Stimulated activated naive CD8-positive, alpha-beta T cell treated with anti-CD3 and anti-CD28 coated beads, Interleukin-15, Interleukin-2, amounts not matched to agents 100 ng/mL and 50 ng/mL, for 24 hours (primary cell): ENCODE measurements around the gene GNAS.

Experiments used
- H3K27ac Mint-ChIP-seq: one replicate; pipeline ENCODE4 v1.8.0; 2021; ENCODE audit warnings: mild to moderate bottlenecking, mixed read lengths
- H3K27me3 Mint-ChIP-seq: one replicate; pipeline ENCODE4 v1.8.0; 2021; ENCODE audit warnings: mixed read lengths
- H3K36me3 Mint-ChIP-seq: one replicate; pipeline ENCODE4 v1.8.0; 2021; ENCODE audit warnings: low read depth, mixed read lengths
- H3K4me1 Mint-ChIP-seq: one replicate; pipeline ENCODE4 v1.8.0; 2021; ENCODE audit warnings: low read depth, mixed read lengths
- H3K4me3 Mint-ChIP-seq: one replicate; pipeline ENCODE4 v1.8.0; 2021; ENCODE audit warnings: mild to moderate bottlenecking, mixed read lengths
- H3K9me3 Mint-ChIP-seq: one replicate; pipeline ENCODE4 v1.8.0; 2021; ENCODE audit warnings: mixed read lengths

Gene GNAS

GRCh38 chr20:58839474-58839874 is 13.0 kb upstream of the GNAS start:
- no peaks in the 10 kb centered on the region for H3K9me3 Mint-ChIP-seq
- H3K36me3 Mint-ChIP-seq: peaks cover 4% of the 10 kb centered on the region
- peaks cover 77% of the 10 kb centered on the region for H3K27me3 Mint-ChIP-seq
- peaks cover 17% of the 10 kb centered on the region for H3K4me1 Mint-ChIP-seq
- H3K4me3 Mint-ChIP-seq: peak overlapping the region; percentile 20
- H3K27ac Mint-ChIP-seq: no peak overlapping the region

- no peak overlapping the region for H3K27ac Mint-ChIP-seq
- H3K36me3 Mint-ChIP-seq: peaks cover 4% of the 10 kb centered on the region
- peaks cover 17% of the 10 kb centered on the region for H3K4me1 Mint-ChIP-seq
- H3K4me3 Mint-ChIP-seq: peak overlapping the region; percentile 20
- no peaks in the 10 kb centered on the region for H3K9me3 Mint-ChIP-seq
- peaks cover 79% of the 10 kb centered on the region for H3K27me3 Mint-ChIP-seq
Observed at GRCh38 chr20:58839991-58840747, 12.3 kb upstream of the GNAS start.

GRCh38 chr20:58840816-58841538 is 11.5 kb upstream of the GNAS start:
- Mint-ChIP-seq H3K4me3 (no peak overlapping the region), H3K27ac (no peak overlapping the region), H3K36me3 (peaks cover 4% of the 10 kb centered on the region), H3K27me3 (peaks cover 80% of the 10 kb centered on the region), H3K4me1 (peaks cover 17% of the 10 kb centered on the region), H3K9me3 (no peaks in the 10 kb centered on the region)

- Mint-ChIP-seq H3K4me3 (no peak overlapping the region), H3K9me3 (no peaks in the 10 kb centered on the region), H3K4me1 (peaks cover 17% of the 10 kb centered on the region), H3K27me3 (peaks cover 78% of the 10 kb centered on the region), H3K36me3 (peaks cover 4% of the 10 kb centered on the region), H3K27ac (no peak overlapping the region)
Observed at GRCh38 chr20:58841539-58842264, 10.8 kb upstream of the GNAS start.

- Mint-ChIP-seq H3K4me1 (peaks cover 22% of the 10 kb centered on the region), H3K9me3 (no peaks in the 10 kb centered on the region), H3K4me3 (no peak overlapping the region), H3K36me3 (peaks cover 4% of the 10 kb centered on the region), H3K27me3 (peaks cover 79% of the 10 kb centered on the region), H3K27ac (no peak overlapping the region)
Observed at GRCh38 chr20:58842276-58842675, 10.2 kb upstream of the GNAS start.

- H3K27me3 Mint-ChIP-seq: peaks cover 77% of the 10 kb centered on the region
- H3K9me3 Mint-ChIP-seq: no peaks in the 10 kb centered on the region
- H3K4me1 Mint-ChIP-seq: peaks cover 31% of the 10 kb centered on the region
- H3K4me3 Mint-ChIP-seq: no peak overlapping the region
- H3K27ac Mint-ChIP-seq: no peak overlapping the region
- peaks cover 4% of the 10 kb centered on the region for H3K36me3 Mint-ChIP-seq
Observed at GRCh38 chr20:58843128-58843556, 9.4 kb upstream of the GNAS start.

- Mint-ChIP-seq H3K27ac (no peak overlapping the region), H3K4me1 (peaks cover 37% of the 10 kb centered on the region), H3K4me3 (no peak overlapping the region), H3K36me3 (peaks cover 8% of the 10 kb centered on the region), H3K27me3 (peaks cover 86% of the 10 kb centered on the region), H3K9me3 (no peaks in the 10 kb centered on the region)
Observed at GRCh38 chr20:58845706-58846105, 6.8 kb upstream of the GNAS start.

- H3K27me3 Mint-ChIP-seq: peaks cover 78% of the 10 kb centered on the region
- no peaks in the 10 kb centered on the region for H3K9me3 Mint-ChIP-seq
- peaks cover 43% of the 10 kb centered on the region for H3K4me1 Mint-ChIP-seq
- peak overlapping the region; percentile 24 for H3K27ac Mint-ChIP-seq
- no peak overlapping the region for H3K4me3 Mint-ChIP-seq
- peaks cover 4% of the 10 kb centered on the region for H3K36me3 Mint-ChIP-seq
Observed at GRCh38 chr20:58847463-58847862, 5.1 kb upstream of the GNAS start.

GRCh38 chr20:58850693-58851174 is 1.8 kb upstream of the GNAS start, which contains the start of gene GNAS-AS1:
Gene GNAS-AS1 (minus strand): TSS chr20:58850902.
- H3K4me3 Mint-ChIP-seq: peak within 1 kb of the TSS; percentile 83
- peaks cover 4% of the 10 kb centered on the region for H3K36me3 Mint-ChIP-seq
- peaks cover 55% of the 10 kb centered on the region for H3K27me3 Mint-ChIP-seq
- H3K4me1 Mint-ChIP-seq: peaks cover 46% of the 10 kb centered on the region
- peak within 1 kb of the TSS; percentile 53 for H3K27ac Mint-ChIP-seq
- no peaks in the 10 kb centered on the region for H3K9me3 Mint-ChIP-seq

- no peak overlapping the region for H3K27ac Mint-ChIP-seq
- no peaks in the 10 kb centered on the region for H3K9me3 Mint-ChIP-seq
- peak overlapping the region; percentile 83 for H3K4me3 Mint-ChIP-seq
- peaks cover 55% of the 10 kb centered on the region for H3K27me3 Mint-ChIP-seq
- H3K36me3 Mint-ChIP-seq: peaks cover 4% of the 10 kb centered on the region
- H3K4me1 Mint-ChIP-seq: peaks cover 50% of the 10 kb centered on the region
Observed at GRCh38 chr20:58851221-58851968, 1.1 kb upstream of the GNAS start.

GRCh38 chr20:58851969-58852458 is 502 bp upstream of the GNAS start:
- peak overlapping the region; percentile 83 for H3K4me3 Mint-ChIP-seq
- peaks cover 48% of the 10 kb centered on the region for H3K4me1 Mint-ChIP-seq
- H3K27ac Mint-ChIP-seq: no peak overlapping the region
- peaks cover 55% of the 10 kb centered on the region for H3K27me3 Mint-ChIP-seq
- peaks cover 4% of the 10 kb centered on the region for H3K36me3 Mint-ChIP-seq
- no peaks in the 10 kb centered on the region for H3K9me3 Mint-ChIP-seq

GRCh38 chr20:58853466-58853865 is 950 bp downstream of the GNAS start:
- H3K4me3 Mint-ChIP-seq: no peak overlapping the region

GRCh38 chr20:58853976-58854637 is 1.6 kb downstream of the GNAS start:
- Mint-ChIP-seq H3K9me3 (no peaks in the 10 kb centered on the region), H3K4me3 (peak overlapping the region; percentile 57), H3K36me3 (peaks cover 4% of the 10 kb centered on the region), H3K4me1 (peaks cover 31% of the 10 kb centered on the region), H3K27ac (no peak overlapping the region), H3K27me3 (peaks cover 62% of the 10 kb centered on the region)

More at GRCh38 chr20:58853466-58853865, 950 bp downstream of the GNAS start:
- H3K4me1 Mint-ChIP-seq: peaks cover 33% of the 10 kb centered on the region
- peaks cover 4% of the 10 kb centered on the region for H3K36me3 Mint-ChIP-seq
- H3K27me3 Mint-ChIP-seq: peaks cover 63% of the 10 kb centered on the region
- H3K27ac Mint-ChIP-seq: no peak overlapping the region
- H3K9me3 Mint-ChIP-seq: no peaks in the 10 kb centered on the region
